Embryonic facial prominence (tissue), 1 donor: ENCODE measurements around the gene RNASEH2C.
"Not testable (repeated sequence)": the region's sequence is repeated elsewhere in the genome, so short reads cannot be mapped to it uniquely, and the experiment has no call there.

ENCODE experiments used
- DNase-seq: peaks from one replicate; pipeline ENCODE4 v3.0.0-alpha.2; 2016; ENCODE audit errors: extremely low spot score

The RNASEH2C gene

DNA sequence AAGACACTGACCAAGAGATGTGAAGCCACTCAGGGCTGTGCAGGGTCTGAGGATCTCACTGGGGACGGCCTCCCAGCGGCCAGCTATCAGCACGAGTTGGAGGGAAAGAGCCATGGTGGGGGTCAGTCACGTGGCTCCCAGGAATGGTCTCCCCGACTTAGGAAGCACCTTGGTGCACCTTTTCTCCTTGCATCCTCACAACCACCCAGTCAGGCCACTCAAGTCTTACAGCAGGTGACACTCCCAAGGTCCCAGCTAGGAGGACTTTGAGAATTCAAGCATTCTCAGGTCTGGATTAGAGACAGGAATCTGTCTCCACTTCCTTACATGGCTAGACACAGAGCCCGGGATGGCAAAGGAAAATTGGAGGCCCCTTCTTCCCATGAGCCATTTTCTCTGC is 2.7 kb downstream of the RNASEH2C start:
- DNase-seq: no peak

DNA sequence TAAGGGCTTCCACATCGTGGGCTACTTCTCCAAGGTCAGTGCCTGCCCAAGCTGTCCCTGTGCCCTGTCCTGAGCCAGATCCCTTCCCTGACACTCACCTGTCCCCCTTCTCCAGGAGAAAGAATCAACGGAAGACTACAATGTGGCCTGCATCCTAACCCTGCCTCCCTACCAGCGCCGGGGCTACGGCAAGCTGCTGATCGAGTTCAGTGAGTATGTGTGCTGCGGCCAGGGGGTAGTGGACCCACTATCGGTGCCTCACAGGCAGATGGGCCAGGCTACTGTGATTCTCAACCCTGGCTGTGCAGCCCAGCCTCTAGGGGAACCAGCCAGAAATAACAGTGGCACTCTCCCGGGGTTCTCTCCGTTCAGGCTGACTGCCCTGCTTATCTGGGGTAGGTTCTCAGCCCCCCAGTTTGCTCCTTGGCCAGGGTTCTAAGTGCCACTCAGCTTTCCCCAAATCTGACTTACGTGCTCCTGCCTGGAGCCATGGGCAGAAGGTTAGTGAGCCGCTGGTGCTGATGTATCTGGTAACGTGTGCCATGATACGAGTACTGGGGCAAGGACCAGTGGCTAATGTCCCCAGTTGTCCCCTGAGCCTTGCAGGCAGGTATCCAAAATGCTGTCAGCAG is 3.7 kb downstream of the RNASEH2C start:
- no peak for DNase-seq

DNA sequence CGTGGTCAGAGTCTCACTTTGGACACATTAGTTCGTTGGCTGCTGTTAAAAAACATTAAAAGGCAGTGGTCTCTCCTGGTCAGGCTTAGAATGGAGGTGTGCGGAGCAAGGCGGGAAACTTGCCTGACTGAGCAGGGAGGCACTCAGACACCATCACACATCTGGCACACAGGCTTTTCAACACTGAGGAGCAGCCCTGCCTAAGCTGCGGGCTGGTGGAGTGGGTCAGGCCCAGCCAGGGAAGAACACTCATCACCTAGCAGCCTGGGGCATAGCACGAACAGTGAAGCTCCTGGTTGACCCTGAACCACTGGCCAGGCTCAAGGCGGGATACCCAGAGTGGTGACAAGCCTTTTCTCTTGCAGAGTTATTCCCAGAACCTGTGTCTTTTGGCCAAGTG is 4.3 kb downstream of the RNASEH2C start:
- no peak for DNase-seq

DNA sequence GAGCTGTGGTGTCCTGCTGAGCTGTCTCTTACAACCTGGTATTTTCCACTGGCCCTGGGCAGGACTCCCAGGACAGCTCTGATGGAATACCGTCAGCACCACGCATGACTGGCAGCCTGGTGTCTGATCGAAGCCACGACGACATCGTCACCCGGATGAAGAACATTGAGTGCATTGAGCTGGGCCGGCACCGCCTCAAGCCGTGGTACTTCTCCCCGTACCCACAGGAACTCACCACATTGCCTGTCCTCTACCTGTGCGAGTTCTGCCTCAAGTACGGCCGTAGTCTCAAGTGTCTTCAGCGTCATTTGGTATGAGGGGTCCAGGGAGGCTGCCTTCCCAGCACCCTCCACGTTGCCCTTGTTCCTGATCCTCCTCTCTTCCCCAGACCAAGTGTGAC is 6.2 kb downstream of the RNASEH2C start:
- DNase-seq: no peak

DNA sequence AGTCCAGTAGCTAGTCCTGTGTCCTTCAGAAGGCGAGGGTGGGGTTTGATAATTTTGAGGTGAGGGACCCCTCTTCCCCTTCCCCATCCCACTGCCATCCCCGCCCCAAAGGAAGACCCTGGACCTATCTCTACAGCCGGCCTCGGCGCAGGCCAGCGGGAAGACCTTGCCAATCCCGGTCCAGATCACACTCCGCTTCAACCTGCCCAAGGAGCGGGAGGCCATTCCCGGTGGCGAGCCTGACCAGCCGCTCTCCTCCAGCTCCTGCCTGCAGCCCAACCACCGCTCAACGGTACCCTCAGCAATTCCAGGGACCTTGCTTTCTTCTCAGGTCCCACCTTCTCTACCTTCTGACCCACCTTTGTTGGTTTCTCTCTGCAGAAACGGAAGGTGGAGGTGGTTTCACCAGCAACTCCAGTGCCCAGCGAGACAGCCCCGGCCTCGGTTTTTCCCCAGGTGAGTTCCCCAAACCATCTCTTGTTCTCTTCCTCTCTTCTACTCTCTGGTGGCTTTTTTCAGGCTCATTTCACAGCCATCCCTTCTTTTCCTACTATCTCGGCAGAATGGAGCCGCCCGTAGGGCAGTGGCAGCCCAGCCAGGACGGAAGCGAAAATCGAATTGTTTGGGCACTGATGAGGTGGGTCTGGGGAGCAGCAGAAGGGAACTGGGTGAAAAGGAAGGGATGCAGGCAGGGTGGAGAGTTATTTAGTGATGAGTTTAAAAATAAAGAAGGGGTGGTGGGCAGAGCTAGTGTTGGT is 7.2 kb downstream of the RNASEH2C start:
- DNase-seq: no peak

DNA sequence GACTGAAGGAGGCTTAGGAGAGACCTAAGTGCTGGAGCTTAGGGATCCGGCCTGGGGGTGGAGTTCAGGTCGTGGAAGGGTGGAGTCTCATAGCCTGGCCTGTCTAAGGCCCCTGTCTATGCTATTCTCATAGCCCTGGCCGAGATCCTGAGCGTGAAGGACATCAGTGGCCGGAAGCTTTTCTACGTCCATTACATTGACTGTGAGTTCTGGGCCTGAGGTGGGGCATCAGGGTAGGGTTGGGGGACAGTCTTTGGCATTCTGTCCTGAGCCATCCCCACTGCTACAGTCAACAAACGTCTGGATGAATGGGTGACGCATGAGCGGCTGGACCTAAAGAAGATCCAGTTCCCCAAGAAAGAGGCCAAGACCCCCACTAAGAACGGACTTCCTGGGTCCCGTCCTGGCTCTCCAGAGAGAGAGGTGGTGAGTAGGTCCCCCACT is 7.9 kb downstream of the RNASEH2C start:
- no peak for DNase-seq

DNA sequence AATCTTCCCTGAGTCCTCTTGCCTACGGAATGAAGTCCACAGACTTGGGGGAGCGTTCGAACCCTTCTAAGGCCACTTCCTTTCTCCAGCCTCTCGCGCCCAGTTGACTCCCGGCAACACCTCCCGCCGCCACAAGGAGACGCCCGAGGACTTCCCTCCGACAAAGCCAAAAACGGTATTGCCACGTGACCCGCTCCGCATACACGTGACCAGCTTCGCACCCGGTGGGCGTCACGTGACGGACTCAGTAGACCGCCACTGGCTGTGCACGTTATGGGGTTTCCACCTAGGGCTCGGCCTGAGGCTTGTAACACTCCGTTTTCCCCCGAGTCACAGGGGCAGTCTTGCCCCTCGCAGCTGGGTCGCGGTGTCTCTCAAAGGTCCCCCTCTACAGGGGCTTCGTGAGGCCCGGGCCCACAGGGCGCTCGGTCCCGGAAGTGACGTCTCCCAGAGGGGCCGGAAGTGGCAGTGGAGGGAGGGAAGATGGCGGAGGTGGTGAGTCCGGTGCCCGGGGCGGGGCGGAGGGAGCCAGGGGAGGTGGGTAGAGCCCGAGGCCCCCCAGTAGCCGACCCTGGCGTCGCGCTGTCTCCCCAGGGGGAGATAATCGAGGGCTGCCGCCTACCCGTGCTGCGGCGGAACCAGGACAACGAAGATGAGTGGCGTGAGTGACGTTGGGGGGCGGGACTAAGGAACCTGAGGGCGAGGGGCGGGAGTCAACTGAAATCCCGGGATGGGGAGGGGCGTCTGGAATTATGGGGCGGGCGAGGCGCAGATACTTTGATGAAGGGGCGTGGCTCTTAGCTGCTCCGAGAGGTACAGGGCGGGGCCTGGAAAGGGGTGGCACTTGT is 8.6 kb downstream of the RNASEH2C start, which contains the start of gene KAT5:
Gene KAT5, plus strand, starts transcription at position 468 of the 848 bp plus-strand sequence. Its CDS starts 16 bp downstream, at position 484.
- DNase-seq: peak; percentile 95

DNA sequence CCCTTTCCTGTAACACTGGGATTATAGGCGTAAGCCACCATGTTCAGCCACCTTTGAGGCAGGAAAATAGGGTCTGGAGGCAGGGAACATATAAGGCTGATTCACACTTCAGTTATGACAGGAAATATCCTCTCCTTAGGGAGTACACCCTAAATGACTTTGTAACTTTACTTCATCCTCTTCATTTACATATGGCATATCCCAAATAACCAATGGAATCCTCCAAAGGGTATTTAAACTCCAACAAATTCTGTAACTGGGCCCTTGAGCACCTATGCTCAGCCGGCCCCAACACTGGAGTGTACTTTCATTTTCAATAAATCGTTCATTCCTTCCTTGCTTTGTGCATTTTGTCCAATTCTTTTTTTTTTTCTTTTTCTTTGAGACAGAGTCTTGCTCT is 10.2 kb downstream of the RNASEH2C start:
- DNase-seq: no peak

DNA sequence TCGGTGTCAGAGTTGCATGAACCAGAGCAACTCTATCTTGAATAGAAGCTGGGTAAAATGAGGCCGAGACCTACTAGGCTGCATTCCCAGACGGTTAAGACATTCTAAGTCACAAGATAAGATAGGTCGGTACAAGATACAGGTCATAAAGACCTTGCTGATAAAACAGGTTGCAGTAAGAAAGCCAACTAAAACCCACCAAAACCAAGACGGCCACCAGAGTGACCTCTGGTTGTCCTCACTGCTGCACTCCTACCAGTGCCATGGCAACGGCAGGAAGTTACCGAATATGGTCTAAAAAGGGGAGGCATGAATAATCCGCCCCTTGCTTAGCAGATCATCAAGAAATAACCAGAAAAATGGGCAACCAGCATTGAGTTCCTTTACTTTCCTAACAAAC is 10.9 kb downstream of the RNASEH2C start:
- no peak for DNase-seq

DNA sequence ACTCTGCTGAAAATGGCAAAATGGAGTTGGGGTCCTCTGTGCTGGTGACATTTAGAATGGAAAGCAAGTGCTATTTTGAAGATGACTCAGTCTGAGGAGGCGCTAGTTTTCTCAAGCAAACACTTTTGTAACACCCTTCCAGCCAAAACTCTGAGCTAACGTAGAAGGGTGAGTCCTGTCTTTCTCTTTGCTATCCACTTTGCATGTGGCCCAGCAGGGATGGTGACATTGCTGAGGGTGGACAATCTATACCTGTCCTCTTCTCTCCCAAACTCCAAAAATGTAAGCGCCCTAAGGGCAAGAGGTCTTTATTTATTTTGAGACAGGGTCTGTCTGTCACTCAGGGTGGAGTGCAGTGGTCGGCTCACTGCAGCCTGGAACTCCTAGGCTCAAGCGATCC is 12.1 kb downstream of the RNASEH2C start:
- no peak for DNase-seq

DNA sequence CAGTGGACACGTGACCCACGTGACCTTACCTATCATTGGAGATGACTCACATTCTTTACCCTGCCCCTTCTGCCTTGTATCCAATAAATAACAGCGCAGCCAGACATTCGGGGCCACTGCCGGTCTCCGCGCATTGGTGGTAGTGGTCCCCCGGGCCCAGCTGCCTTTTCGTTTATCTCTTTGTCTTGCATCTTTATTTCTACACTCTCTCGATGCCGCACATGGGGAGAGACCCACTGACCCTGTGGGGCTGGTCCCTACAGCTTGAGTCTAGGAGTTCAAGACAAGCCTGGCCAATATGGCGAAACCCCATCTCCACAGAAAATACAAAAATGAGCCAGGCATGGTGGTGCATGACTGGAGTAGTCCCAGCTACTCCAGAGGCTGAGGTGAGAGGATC is 13.6 kb downstream of the RNASEH2C start:
- not testable (repeated sequence) for DNase-seq

DNA sequence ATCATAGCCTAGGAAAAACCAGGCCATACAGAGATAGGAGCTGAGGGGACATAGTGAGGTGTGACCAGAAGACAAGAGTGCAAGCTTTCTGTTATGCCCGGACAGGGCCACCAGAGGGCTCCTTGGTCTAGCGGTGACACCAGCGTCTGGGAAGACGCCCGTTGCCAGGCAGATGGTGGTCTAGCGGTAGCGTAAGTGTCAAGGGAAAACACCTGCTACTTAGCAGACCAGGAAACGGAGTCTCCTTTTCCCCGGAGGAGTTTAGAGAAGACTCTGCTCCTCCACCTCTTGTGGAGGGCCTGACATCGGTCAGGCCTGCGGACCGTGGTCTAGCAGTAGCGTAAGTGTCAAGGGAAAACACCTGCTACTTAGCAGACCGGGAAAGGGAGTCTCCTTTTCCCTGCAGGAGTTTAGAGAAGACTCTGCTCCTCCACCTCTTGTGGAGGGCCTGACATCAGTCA is 14.3 kb downstream of the RNASEH2C start:
- not testable (repeated sequence) for DNase-seq

DNA sequence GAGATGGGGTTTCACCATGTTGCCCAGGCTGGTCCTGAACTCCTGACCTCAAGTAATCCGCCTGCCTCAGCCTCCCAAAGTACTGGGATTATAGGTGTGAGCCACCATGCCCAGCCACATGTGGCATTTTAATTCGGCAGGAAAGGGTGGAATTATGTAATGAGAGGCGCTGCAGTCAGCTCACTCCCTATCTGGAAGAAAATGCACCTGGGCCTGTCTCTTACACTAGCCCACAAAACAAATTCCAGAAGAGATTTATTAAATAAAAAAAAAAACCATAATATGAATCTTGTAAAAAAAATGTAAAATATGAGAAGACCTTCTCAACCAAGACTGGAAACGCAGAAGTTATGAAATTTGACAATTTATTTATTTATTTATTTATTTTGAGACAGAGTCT is 16.8 kb downstream of the RNASEH2C start:
- DNase-seq: no peak

DNA sequence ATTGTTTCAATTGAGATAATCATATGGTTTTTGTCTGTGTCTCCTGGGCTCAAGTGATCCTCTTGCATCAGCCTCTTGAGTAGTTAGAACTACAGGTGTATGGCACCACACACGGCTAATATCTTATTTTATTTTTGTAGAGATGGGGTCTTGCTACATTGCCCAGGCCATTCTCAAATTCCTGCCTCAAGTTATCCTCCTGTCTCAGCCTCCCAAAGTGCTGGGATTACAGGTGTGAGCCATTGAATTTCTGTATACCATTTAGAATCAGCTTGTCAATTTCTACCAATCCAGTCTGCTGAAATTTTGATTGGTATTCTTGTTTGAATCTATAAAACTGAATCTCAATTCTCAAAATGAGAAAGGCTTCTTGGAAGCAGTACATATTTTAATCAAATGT is 18.9 kb downstream of the RNASEH2C start:
- no peak for DNase-seq

DNA sequence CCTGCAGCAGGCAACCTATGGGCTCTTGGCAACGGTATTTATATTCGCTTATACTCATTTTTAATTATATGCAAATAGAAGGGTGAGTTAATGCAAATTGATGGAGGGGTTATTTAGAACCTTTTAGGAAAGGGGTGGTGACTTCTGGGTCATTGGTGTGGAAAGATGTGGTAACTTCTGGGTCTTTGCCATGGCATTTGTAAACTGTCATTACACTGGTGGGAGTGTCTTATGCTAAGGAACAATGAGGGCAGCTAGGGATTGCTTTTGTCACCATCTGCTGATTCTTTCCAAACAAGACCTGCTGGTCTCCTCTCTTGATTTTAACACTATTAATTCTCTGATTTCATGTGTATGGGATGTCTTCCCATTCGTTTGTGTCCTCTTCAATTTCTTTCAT is 20.2 kb downstream of the RNASEH2C start:
- DNase-seq: no peak

DNA sequence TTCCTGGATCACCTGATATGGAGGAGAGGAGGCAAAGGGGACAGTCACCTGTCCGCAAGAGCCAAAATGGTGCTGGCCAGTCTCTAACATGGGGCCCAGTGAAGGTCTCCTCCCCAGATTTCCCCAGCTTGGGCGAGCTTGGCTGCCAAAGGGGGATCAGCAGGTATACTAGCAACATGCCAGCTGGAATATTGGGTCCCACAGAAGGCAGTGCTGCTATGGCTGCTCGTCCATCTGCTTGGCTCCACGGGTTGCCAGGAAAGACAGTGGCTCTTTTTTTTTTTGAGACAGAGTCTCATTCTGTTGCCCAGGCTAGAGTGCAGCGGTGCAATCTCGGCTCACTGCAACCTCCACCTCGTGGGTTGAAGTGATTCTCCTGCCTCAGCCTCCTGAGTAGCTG is 21.3 kb downstream of the RNASEH2C start:
- no peak for DNase-seq

DNA sequence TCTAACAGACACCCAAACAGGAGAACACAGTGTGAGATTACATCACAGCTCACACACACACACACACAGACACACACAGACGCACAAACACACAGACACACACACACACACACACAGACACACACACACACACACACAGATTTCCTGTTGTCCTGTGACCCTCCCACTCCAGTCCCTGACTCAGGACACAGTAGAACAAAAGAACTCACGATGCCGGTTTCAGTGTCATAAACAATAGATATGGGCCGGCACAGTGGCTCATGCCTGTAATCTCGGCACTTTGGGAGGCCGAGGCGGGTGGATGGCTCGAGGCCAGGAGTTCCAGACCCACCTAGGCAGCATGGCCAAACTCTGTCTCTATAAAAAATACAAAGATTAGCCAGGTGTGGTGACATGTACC is 22.4 kb downstream of the RNASEH2C start:
- no peak for DNase-seq

DNA sequence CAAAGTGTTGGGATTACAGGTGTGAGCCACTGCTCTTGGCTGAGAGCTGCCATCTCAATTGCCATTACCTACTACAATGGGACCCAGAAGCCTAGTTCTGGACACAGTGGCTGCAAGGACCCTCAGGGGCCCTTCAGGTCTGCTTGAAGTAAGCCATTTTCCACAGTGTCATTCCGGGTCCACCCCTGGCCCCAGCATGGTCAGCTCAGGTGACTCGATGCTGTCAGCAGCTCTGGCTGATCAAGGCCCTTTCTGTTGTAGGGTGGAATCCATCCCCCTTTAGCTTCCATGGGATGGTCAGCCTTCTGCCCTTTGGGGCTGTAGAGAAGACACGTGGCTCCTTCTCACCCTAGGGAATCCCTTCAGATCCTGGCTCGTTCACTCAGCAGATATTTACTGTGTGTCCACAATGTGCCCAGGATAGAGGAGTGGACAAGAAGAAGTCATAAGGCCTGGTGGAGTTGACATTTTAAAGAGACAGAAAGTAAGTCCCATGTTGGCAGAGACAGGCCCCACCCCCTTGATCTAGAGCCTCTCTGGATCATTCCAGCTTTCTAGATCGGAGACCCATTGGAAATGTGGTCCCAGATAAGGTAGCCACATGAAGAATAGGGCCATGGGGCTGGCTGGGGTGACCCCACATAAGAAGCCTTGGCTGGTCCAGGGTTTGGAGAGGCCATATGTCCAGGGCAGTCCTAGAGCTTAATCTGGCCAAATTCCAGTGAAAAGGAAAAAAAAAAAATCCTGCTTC is 23.6 kb downstream of the RNASEH2C start:
- no peak for DNase-seq

DNA sequence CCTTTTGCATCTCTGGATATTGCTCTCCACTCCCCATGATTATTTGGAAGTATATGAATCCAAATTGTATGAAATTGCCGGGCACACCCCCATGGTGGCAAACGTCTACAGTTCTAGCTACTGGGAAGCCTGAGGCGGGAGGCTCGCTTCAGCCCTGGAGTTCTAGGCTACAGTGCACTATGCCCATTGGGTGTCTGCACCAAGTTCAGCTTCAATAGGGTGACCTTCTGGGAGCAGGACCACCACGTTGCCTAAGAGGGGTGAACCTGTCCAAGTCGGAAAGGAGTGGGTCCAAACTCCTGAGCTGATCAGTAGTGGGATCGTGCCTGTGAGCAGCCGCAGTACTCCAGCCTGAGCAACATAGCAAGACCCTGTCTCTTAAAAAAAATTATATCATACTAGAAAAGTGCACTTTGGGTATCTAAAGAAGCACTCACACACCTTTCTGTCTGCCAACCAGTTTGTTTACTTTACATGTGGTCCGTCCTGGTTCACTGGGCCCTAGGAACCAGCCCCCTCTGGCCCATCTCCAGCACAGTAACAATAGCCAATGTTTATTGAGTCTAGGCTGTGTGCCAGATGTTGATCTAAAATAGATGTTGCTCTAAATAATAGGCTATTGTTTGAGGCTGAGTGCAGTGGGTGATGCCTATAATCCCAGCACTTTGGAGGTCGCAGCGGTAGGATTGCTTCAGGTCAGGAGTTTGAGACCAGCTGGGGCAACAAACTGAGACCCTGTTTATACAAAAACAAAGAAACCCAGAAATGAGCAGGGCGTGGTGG is 24.9 kb downstream of the RNASEH2C start:
- no peak for DNase-seq

DNA sequence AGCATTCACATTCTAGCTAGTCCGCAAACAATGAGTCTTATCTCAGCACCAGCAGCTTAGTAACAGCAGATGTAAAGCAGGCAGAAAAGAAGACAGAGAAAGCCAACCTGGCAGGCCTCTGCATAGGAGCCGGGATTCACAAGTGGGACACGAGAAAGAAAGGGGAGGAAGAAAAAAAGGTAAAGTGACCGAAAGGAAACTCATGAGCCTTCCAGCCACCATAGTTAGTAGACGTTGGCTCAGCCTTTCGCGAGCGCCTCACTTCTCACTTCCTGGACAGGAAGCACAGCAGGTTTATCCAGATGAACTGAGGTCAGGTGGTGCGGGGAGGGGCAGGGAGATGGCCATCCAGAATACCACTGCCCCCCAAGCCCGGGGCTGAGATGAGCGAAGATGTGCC is 28.2 kb downstream of the RNASEH2C start:
- no peak for DNase-seq

DNA sequence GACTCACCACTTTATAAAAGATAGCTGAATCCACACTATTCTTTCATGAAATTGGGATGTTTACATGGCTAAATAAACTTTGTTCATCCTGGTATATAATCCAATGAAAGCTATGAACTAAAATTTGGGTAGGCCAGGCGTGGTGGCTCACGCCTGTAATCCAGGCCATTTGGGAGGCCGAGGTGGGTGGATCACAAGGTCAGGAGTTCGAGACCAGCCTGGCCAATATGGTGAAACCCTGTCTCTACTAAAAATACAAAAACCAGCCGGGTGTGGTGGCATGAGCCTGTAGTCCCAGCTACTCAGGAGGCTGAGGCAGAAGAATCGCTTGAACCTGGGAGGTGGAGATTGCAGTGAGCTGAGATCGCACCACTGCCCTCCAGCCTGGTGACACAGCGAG is 28.8 kb downstream of the RNASEH2C start:
- not testable (repeated sequence) for DNase-seq
